Adrenal gland (tissue), 5 donors: Measurements from ENCODE around the gene CDK1.

Source experiments
- POLR2A ChIP-seq, 2 donors: fragments of 450-650 bp; IDR thresholded peaks; one replicate each; pipeline ENCODE4 v1.6.1; 2017; ENCODE audit warnings: antibody characterized with exemption in 2 of 2, mild to moderate bottlenecking in 2 of 2, moderate library complexity in 1 of 2
- TF ChIP-seq, protein P1 (sequence below), 6 experiments: fragments of 450-650 bp in 4 of 6; fragments of 200-600 bp in 2 of 6; sonication (generic) in 1 of 6; IDR thresholded peaks; 1 replicate in 5 of 6; 2 replicates in 1 of 6; pipeline versions ENCODE4 v1.5.1 to v1.8.0; 2016 to 2021; ENCODE audit warnings: antibody characterized with exemption in 6 of 6, mild to moderate bottlenecking in 2 of 6, moderate library complexity in 1 of 6
- donor health status: DM: no; HTN: no; CAD: no.

DNA sequence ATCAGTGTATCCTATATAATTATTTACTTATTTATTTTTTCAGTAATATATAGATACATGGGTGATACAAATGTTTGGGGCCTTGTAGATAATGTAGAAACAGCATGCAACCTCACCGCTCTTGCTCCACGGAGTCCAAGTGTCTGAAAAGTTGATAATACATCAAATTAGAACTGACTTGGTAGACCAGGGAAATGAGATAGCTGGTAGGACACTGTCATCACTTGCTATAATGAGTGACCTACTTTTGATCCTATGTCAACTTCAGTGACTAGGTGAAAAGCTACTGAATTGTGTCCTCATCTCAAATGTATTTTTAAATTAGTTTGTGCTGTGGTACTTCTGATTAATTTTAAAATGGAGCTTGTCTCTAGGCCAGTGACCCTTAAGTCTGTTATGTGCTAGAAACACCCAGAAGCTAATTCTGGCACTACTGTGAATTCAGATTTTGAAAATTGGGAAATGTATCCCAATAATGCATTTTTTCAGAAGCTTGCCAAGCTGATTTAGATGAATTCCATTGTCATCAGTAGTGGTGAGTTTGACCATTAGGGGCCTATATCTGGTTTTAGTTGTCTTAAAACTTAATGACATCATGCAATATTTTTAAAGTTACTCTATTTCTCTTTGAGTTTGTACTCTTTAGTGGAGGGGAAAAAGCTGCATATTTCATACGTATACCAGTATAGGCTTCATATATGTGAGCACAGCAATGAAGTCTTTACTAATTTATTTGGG is 17.4 kb downstream of the CDK1 start:
- TF ChIP-seq, protein P1, sequence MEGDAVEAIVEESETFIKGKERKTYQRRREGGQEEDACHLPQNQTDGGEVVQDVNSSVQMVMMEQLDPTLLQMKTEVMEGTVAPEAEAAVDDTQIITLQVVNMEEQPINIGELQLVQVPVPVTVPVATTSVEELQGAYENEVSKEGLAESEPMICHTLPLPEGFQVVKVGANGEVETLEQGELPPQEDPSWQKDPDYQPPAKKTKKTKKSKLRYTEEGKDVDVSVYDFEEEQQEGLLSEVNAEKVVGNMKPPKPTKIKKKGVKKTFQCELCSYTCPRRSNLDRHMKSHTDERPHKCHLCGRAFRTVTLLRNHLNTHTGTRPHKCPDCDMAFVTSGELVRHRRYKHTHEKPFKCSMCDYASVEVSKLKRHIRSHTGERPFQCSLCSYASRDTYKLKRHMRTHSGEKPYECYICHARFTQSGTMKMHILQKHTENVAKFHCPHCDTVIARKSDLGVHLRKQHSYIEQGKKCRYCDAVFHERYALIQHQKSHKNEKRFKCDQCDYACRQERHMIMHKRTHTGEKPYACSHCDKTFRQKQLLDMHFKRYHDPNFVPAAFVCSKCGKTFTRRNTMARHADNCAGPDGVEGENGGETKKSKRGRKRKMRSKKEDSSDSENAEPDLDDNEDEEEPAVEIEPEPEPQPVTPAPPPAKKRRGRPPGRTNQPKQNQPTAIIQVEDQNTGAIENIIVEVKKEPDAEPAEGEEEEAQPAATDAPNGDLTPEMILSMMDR (IDR thresholded peaks at IDR 0.05), result no peak
- no peak for TF ChIP-seq POLR2A (IDR thresholded peaks at IDR 0.05)
